Activated CD4-positive, alpha-beta T cell treated with anti-CD3 and anti-CD28 coated beads, Interleukin-2, amount 50 U/mL, for 4 hours (primary cell): ENCODE results near the gene BCAS2.

Source experiments
- DNase-seq, 2 experiments: peaks; one replicate each; pipeline ENCODE4 v3.0.0-alpha.2; 2020

BCAS2 gene

GRCh38 chr1:114554577-114554976 is 26.8 kb downstream of the BCAS2 start:
- no peak for DNase-seq

GRCh38 chr1:114552106-114552639 is 29.2 kb downstream of the BCAS2 start:
- no peak for DNase-seq

GRCh38 chr1:114551400-114551799 is 30.0 kb downstream of the BCAS2 start:
- DNase-seq = no peak

GRCh38 chr1:114550336-114550735 is 31.1 kb downstream of the BCAS2 start:
- no peak for DNase-seq

GRCh38 chr1:114549137-114549536 is 32.3 kb downstream of the BCAS2 start:
- no peak for DNase-seq

- no peak for DNase-seq
Measured at GRCh38 chr1:114547076-114547475, 34.3 kb downstream of the BCAS2 start.

- no peak for DNase-seq
Measured at GRCh38 chr1:114545796-114546195, 35.6 kb downstream of the BCAS2 start.

GRCh38 chr1:114545315-114545714 is 36.1 kb downstream of the BCAS2 start:
- no peak for DNase-seq

GRCh38 chr1:114540821-114541220 is 40.6 kb downstream of the BCAS2 start:
- DNase-seq = no peak

GRCh38 chr1:114540272-114540671 is 41.1 kb downstream of the BCAS2 start:
- no peak for DNase-seq

- no peak for DNase-seq
Measured at GRCh38 chr1:114536043-114536442, 45.4 kb downstream of the BCAS2 start.

- no peak for DNase-seq
Measured at GRCh38 chr1:114535401-114535800, 46.0 kb downstream of the BCAS2 start.

GRCh38 chr1:114531094-114531493 is 50.3 kb downstream of the BCAS2 start:
- no peak for DNase-seq

- no peak for DNase-seq
Measured at GRCh38 chr1:114530224-114530623, 51.2 kb downstream of the BCAS2 start.

GRCh38 chr1:114524944-114525343 is 56.5 kb downstream of the BCAS2 start:
- no peak for DNase-seq

GRCh38 chr1:114522264-114522575 is 59.2 kb downstream of the BCAS2 start:
- no peak for DNase-seq

- no peak for DNase-seq
Measured at GRCh38 chr1:114521396-114522263, 59.8 kb downstream of the BCAS2 start.
